NCI-H1092 treated with DMSO at 0.1 percent for 48 hours (cell line): ENCODE data around the gene FGFR4.

Experiments used
- DNase-seq: peaks from one replicate; lab custom pipeline; 2025; lab: John Stamatoyannopoulos, UW

FGFR4 gene

GRCh38 chr5:177103523-177104253 is 17.0 kb downstream of the FGFR4 start:
- DNase-seq: no peak

GRCh38 chr5:177105691-177106476 is 19.2 kb downstream of the FGFR4 start:
- no peak for DNase-seq

GRCh38 chr5:177107159-177107558 is 20.4 kb downstream of the FGFR4 start:
- DNase-seq: no peak

DNA sequence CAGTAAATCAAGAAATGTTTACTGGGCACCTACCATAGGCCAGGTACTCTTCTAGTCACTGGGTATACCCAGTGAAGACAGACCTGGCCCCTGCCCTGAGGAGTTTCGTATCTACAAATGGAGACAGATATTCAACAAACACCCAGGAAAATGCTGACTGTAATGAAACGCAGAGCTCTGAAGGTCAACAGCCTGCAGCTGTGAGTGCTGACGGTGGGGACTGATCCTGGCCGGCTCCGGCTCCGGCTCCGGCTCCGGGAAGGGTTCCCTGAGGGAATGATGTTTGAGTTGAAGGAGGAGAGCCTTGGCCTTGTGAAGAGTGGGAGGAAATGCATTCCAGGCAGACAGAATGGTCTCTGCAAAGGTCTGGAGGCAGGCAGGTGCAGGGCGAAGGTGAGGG is 23.1 kb downstream of the FGFR4 start:
- no peak for DNase-seq

GRCh38 chr5:177111720-177112394 is 25.1 kb downstream of the FGFR4 start:
- peak; percentile 57 for DNase-seq

DNA sequence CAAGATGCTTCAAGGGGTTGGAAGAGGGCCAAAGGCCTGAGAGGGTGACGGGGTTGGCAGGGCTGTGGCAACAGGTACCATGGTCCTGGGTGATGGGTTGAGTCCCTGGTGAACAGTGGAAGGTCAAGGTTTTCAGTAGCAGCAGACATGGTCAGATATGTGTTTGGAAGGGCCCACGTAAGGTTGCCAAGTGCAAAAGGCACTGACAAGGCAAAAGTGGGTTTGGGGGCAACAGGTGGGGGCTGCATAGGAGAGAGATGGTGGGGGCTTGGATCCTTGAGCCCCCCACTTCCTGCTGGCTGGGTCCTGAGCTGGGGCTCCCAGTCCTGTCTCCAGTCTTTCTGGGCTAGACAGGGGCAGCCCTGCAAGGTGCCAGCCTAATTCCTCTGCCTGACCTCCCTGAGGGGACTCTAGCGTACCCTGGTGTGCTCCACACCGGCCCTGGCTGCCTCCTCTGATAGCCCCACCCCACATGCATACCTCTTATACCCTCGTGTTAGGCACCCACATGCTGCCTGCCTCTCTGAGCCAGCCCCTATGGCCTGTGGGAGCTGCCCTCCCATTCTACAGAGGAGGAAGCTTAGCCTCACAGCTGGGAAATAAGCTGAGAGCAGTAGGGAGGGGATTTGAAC is 26.0 kb downstream of the FGFR4 start:
- no peak for DNase-seq

- DNase-seq: peak; percentile 34
Measured at GRCh38 chr5:177113566-177114424, 27.1 kb downstream of the FGFR4 start.

- no peak for DNase-seq
Measured at GRCh38 chr5:177116631-177117373, 30.1 kb downstream of the FGFR4 start.

- no peak for DNase-seq
Measured at GRCh38 chr5:177117441-177118045, 30.8 kb downstream of the FGFR4 start.

- DNase-seq: no peak
Measured at GRCh38 chr5:177122566-177122965, 35.9 kb downstream of the FGFR4 start.

DNA sequence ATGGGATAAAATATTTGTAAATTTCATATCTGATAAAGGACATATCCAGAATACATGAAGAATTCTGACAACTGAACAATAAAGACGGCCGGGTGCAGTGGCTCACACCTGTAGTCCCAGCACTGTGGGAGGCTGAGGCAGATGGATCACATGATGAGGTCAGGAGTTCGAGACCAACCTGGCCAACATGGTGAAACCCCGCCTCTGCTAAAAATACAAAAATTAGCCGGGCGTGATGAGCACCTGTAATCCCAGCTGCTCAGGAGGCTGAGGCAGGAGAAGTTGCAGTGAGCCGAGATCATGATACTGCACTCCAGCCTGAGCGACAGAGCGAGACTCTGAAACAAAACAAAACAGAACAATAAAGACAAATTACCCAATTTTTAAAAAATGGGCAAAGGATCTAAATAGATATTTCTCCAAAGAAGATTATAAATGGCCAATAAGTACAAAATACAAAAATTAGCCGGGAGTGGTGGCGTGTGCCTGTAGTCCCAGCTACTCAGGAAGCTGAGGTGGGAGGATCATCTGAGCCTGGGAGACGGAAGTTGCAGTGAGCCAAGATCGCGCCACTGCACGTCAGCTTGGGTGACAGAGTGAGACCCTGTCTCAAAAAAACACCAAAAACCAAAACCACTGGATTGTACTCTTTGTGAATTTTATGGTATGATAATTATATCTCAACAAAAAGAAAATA is 37.2 kb downstream of the FGFR4 start:
- no peak for DNase-seq

- DNase-seq: no peak
Measured at GRCh38 chr5:177124486-177124991, 37.8 kb downstream of the FGFR4 start.

DNA sequence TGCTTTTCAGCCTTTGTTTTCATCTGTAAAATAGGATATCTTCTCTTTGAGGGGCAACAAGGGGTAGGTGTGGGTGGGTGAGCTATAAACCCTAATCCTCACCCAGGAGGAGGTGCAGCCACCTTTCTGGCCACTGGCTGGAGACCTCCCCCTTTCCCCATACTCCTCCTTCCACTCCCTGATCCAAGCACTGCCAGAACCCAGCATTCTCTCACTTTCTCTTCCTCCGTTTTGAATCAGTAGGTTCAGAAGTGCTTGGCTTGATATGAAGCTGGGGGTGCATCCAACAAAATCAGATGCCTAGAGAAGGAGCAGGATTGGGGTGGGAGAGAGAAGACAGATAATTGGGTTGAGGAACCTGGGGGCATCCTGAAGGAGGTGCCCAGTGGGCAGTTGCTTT is 40.1 kb downstream of the FGFR4 start:
- no peak for DNase-seq

- no peak for DNase-seq
Measured at GRCh38 chr5:177128551-177128981, 41.9 kb downstream of the FGFR4 start.

GRCh38 chr5:177130211-177131018 is 43.7 kb downstream of the FGFR4 start:
- no peak for DNase-seq

GRCh38 chr5:177131019-177131320 is 44.3 kb downstream of the FGFR4 start:
- DNase-seq: no peak

DNA sequence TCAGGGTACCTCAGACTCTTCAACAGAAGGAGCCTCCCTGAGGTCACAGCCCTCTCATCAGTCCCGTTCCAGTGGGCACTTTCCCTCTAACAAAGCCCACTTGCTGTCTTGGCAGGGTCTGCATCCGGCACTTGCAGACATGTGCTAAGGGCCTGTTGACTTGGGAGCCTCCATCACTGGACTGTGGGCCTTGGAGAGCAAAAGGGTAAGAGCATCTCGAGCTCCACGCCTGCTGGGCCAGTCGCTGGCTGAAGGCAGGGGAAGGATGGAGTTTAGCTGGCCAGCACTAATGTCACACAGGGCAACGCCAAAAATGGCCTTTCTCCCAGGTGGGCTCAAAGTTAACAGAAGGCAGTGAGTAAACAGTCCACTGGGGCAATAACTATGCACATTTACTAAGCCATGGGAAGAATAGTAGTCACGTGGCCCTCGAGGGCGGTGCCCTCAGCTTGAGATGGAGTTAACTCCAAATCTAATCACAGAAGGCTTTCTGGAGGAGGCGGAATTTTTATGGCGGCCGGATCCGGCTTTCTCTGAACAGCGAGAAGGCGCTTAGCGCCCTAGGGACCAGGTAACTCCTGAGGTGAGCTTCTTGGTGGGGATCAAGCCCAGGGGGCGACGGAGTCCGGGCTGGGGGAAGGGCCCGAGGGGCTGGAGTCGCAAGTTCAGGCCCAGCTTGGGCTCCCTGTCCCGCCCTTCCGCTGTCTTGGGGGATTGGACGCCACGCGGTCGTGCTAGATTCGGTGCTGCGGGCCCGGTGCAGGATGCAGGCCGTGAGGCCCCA is 44.8 kb downstream of the FGFR4 start:
- no peak for DNase-seq
